ENCODE measurements around the gene GRK5. TPM values are rescaled to one million over a fixed set of nuclear protein-coding genes. Genes with fewer than 3 reads are reported as not detected.

GRK5 gene
- polyA plus RNA-seq, 1 donor from 2014 or later, result 34.9 TPM

- Histone ChIP-seq H4K20me1 (ENCODE audit: insufficient read depth) (no peaks in the 10 kb centered on the region), H3K4me2 (ENCODE audit: low read length) (no peak overlapping the region)
- TF ChIP-seq MXI1 (conservative IDR thresholded peaks at IDR 0.05; ENCODE audit: poor library complexity, severe bottlenecking) (no peak), POLR2AphosphoS5 (IDR thresholded peaks at IDR 0.05) (no peak), SMC3 (conservative IDR thresholded peaks at IDR 0.05; ENCODE audit: poor library complexity) (no peak), RAD21 (conservative IDR thresholded peaks at IDR 0.05) (no peak), EZH2 (IDR thresholded peaks at IDR 0.05; ENCODE audit: borderline replicate concordance, insufficient read depth, low read length, poor library complexity, severe bottlenecking) (no peak), CTCF (IDR thresholded peaks at IDR 0.05; ENCODE audit: poor library complexity, severe bottlenecking) (no peak)
Measured at GRCh38 chr10:119477444-119477843, 270.1 kb downstream of the GRK5 start.

GRCh38 chr10:119478111-119478802 is 270.9 kb downstream of the GRK5 start:
- TF ChIP-seq EZH2 (IDR thresholded peaks at IDR 0.05; ENCODE audit: borderline replicate concordance, insufficient read depth, low read length, poor library complexity, severe bottlenecking), result no peak
- no peak for TF ChIP-seq CTCF (IDR thresholded peaks at IDR 0.05; ENCODE audit: poor library complexity, severe bottlenecking)
- no peak for TF ChIP-seq POLR2AphosphoS5 (IDR thresholded peaks at IDR 0.05)
- no peak overlapping the region for H3K4me2 ChIP-seq (ENCODE audit: low read length)
- no peaks in the 10 kb centered on the region for H4K20me1 ChIP-seq (ENCODE audit: insufficient read depth)
- no peak overlapping the region for H3K9ac ChIP-seq (ENCODE audit: low read length)
- H3K4me3 ChIP-seq (ENCODE audit: low read length), result no peak overlapping the region
- no peak overlapping the region for H2AFZ ChIP-seq (ENCODE audit: low read depth, low read length)
- no peaks in the 10 kb centered on the region for H3K9me3 ChIP-seq (ENCODE audit: low read length)
- H3K27me3 ChIP-seq (ENCODE audit: insufficient read depth, low read depth, low read length), result no peaks in the 10 kb centered on the region
- no peaks in the 10 kb centered on the region for H3K79me2 ChIP-seq (replicated peaks; ENCODE audit: insufficient read depth, low read length)
- no peaks in the 10 kb centered on the region for H3F3A ChIP-seq (ENCODE audit: insufficient read depth, low read length, poor library complexity, severe bottlenecking)
- H3K36me3 ChIP-seq (ENCODE audit: insufficient read depth, low read length), result no peaks in the 10 kb centered on the region
- no peaks in the 10 kb centered on the region for H3K9me2 ChIP-seq (ENCODE audit: insufficient read depth, low read length)
- H3K27ac ChIP-seq (ENCODE audit: low read length), result no peak overlapping the region

More at GRCh38 chr10:119477444-119477843, 270.1 kb downstream of the GRK5 start:
- H2AFZ ChIP-seq (ENCODE audit: low read depth, low read length), result no peak overlapping the region
- no peaks in the 10 kb centered on the region for H3K27me3 ChIP-seq (ENCODE audit: insufficient read depth, low read depth, low read length)
- H3K9ac ChIP-seq (ENCODE audit: low read length), result no peak overlapping the region
- no peak overlapping the region for H3K27ac ChIP-seq (ENCODE audit: low read length)
- H3K36me3 ChIP-seq (ENCODE audit: insufficient read depth, low read length), result no peaks in the 10 kb centered on the region
- H3K9me3 ChIP-seq (ENCODE audit: low read length), result no peaks in the 10 kb centered on the region
- H3K9me2 ChIP-seq (ENCODE audit: insufficient read depth, low read length), result no peaks in the 10 kb centered on the region
- H3F3A ChIP-seq (ENCODE audit: insufficient read depth, low read length, poor library complexity, severe bottlenecking), result no peaks in the 10 kb centered on the region
- no peaks in the 10 kb centered on the region for H3K79me2 ChIP-seq (replicated peaks; ENCODE audit: insufficient read depth, low read length)
- no peak overlapping the region for H3K4me3 ChIP-seq (ENCODE audit: low read length)

- TF ChIP-seq REST (IDR thresholded peaks at IDR 0.05; ENCODE audit: borderline replicate concordance) (no peak), CTCF (IDR thresholded peaks at IDR 0.05; ENCODE audit: poor library complexity, severe bottlenecking) (no peak), TAF1 (IDR thresholded peaks at IDR 0.05; ENCODE audit: low read depth) (no peak), EZH2 (IDR thresholded peaks at IDR 0.05; ENCODE audit: borderline replicate concordance, insufficient read depth, low read length, poor library complexity, severe bottlenecking) (no peak), RAD21 (conservative IDR thresholded peaks at IDR 0.05) (no peak), EP300 (conservative IDR thresholded peaks at IDR 0.05; ENCODE audit: poor library complexity, severe bottlenecking) (no peak), SMC3 (conservative IDR thresholded peaks at IDR 0.05; ENCODE audit: poor library complexity) (no peak), MXI1 (conservative IDR thresholded peaks at IDR 0.05; ENCODE audit: poor library complexity, severe bottlenecking) (no peak), POLR2AphosphoS5 (IDR thresholded peaks at IDR 0.05) (no peak)
- no peak overlapping the region for H3K9ac ChIP-seq (ENCODE audit: low read length)
- no peaks in the 10 kb centered on the region for H3K9me2 ChIP-seq (ENCODE audit: insufficient read depth, low read length)
- H2AFZ ChIP-seq (ENCODE audit: low read depth, low read length), result no peak overlapping the region
- H3K36me3 ChIP-seq (ENCODE audit: insufficient read depth, low read length), result no peaks in the 10 kb centered on the region
- no peak overlapping the region for H3K4me3 ChIP-seq (ENCODE audit: low read length)
- H3K27me3 ChIP-seq (ENCODE audit: insufficient read depth, low read depth, low read length), result no peaks in the 10 kb centered on the region
- H3K27ac ChIP-seq (ENCODE audit: low read length), result no peak overlapping the region
- no peaks in the 10 kb centered on the region for H4K20me1 ChIP-seq (ENCODE audit: insufficient read depth)
- H3K4me2 ChIP-seq (ENCODE audit: low read length), result no peak overlapping the region
- no peaks in the 10 kb centered on the region for H3F3A ChIP-seq (ENCODE audit: insufficient read depth, low read length, poor library complexity, severe bottlenecking)
- no peaks in the 10 kb centered on the region for H3K79me2 ChIP-seq (replicated peaks; ENCODE audit: insufficient read depth, low read length)
- no peaks in the 10 kb centered on the region for H3K9me3 ChIP-seq (ENCODE audit: low read length)
Measured at GRCh38 chr10:119478811-119479341, 271.5 kb downstream of the GRK5 start.
